Measurements from ENCODE around the gene RICTOR.

The RICTOR gene

DNA sequence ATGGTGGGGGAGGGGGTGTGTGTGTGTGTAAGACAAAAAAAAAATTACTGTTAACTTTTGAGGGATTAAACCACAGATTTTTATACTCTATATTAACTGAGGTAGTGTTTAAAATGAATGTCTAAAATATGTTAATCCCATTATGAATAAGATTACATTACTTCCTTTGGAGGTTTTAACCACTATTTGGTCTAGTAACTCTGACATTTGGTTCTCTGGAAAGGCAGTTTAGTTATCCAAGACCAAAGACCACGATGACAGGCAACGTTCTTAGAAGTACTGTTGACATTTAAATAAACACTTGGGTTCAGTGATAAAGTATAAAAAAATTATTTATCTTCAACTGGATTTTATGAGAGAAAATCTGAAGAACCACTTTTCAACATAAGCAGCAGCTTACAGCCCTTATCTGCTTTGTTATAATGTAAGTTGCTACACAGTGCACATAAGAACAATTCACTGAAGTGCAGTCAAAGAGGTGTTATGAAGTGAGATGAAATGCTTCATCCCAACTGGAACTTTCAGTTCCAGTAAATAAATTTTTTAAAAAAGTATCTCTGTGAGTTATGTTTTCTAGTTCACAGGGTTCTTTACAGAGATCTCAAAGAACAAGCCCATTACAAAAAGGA is 133.9 kb downstream of the RICTOR start:
- in situ Hi-C loops (cut with MboI; ENCODE audit: low sequenced_read_pairs): no loop called here

DNA sequence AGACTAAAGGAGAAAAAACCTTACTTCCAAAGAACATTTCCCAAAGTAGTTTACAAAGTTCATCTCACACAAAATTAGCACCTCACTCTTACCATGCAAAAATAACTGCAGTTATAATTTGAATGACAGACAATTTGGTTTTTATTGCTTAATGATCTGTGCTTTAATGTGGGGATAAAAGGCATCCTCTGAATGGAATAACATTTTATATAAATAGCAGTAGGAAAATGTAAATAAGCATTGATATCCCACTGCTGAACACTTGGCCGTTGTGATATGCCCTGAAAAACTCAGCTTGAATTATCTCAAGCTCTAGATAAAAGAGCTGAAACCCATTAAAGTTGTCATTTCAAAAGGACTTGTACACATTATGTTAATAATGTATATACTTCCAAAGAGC is 135.2 kb downstream of the RICTOR start:
- in situ Hi-C loops (cut with MboI; ENCODE audit: low sequenced_read_pairs): no loop called here

DNA sequence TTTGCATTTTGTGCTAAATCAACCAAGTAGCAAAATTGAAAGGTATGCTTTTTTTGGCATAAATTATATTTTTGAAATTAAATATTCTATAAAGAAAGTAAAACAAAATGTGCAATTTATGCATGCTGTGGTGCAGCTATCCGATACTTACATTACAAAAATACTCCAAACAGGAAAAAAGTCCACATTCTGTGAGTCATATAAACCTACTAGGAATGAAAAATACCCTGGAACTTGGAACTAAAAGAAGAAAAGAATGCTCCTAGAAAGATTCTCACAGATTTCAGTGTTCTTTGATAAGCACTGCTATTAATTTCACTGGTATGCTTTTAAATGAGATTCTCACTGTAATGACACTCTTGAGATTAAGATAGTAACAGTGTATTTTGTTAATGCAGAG is 135.8 kb downstream of the RICTOR start:
- in situ Hi-C loops (cut with MboI; ENCODE audit: low sequenced_read_pairs): no loop called here

DNA sequence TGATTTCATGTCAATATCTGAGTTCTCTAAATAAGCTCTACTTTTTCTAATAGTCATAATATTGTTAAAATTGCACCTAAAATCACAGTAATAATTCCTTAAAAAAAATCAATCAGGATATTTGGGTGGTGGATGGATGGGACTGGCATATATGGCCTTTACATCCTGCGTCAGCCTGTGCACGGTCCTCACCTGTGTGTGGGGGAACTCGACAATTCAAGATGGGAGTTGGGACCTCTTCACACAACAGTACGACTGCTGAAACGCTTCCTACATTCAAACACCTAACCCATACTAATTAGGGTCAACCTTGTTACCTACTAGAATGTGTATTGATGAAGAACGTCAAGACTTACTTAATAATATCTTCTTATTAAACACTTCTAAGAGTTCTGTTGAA is 137.9 kb downstream of the RICTOR start:
- in situ Hi-C loops (cut with MboI; ENCODE audit: low sequenced_read_pairs): no loop called here

DNA sequence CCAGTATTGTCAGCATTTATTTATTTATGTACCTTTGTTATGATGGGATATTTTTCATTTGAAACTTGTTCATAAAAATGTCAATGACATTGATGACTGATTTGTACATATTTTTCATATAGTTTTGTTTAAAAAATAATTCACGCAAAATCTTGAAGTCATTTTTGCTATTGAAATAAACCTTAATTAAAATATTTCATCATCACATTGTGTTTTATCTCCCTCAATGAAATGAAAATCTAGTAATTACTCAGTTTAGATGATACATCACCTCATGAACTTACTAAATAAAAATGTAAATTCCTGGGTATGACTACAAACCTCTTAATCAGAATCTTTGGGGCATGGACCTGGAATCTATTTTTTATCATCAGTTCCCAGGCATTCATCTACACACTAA is 138.8 kb downstream of the RICTOR start:
- in situ Hi-C loops (cut with MboI; ENCODE audit: low sequenced_read_pairs): no loop called here

DNA sequence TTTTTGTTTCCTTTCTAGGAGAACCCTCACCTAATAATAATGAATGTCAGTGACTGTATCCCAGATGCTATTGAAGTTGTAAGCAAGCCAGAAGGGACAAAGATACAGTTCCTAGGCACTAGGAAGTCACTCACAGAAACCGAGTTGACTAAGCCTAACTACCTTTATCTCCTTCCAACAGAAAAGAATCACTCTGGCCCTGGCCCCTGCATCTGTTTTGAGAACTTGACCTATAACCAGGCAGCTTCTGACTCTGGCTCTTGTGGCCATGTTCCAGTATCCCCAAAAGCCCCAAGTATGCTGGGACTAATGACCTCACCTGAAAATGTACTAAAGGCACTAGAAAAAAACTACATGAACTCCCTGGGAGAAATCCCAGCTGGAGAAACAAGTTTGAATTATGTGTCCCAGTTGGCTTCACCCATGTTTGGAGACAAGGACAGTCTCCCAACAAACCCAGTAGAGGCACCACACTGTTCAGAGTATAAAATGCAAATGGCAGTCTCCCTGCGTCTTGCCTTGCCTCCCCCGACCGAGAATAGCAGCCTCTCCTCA is 141.3 kb downstream of the RICTOR start:
- in situ Hi-C loops (cut with MboI; ENCODE audit: low sequenced_read_pairs): no loop called here

DNA sequence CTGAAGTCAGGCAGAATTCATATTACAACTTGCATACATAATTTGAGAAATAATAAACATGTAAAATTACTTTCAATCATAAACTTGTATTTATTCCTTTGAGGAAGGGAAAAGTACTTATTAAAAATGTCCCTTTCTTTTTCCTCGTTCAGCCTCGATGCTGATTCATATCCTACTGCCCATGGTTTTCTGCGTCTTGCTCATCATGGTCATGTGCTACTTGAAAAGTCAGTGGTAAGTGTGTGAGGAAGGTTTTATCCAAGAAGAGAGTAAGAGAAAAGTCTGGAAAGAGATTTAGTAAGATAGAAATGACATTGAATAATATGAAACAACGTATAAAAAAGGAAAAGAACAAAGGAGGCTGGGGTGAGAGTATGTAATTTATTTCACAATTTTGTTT is 142.5 kb downstream of the RICTOR start:
- in situ Hi-C loops (cut with MboI; ENCODE audit: low sequenced_read_pairs): no loop called here

DNA sequence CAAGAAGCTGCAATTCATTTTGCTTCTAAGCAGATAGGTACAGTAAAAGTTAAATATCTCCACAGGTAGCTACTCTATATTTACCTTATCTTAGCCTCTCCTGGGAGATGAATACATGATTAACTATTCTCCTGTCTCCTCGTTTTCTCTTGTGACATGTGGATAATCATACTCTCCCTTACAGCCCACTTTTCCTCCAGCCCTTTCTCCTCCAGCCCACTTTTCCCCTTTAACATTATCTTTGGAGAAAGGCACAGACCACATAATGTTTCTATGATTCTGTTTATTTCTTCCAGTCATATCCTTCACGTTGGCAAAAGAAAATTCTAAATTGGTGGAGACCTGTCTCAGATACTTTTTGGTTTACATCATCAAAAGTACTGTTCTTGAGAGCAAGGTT is 144.4 kb downstream of the RICTOR start:
- in situ Hi-C loops (cut with MboI; ENCODE audit: low sequenced_read_pairs): no loop called here

DNA sequence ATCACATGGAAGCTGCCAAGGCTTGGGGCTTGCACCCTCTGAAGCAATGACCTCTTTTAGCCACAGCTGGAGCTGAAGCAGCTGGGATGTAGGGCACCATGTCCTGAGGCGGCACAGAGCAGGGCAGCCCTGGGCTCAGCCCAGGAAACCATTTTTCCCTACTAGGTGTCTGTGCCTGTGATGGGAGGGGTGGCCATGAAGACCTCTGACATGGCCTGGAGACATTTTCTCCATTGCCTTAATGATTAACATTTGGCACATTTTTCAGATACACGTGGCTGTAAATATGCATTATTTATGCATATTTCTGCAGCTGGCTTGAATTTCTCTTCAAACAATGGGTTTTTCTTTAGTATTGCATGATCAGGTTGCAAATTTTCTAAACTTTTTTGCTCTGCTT is 146.7 kb downstream of the RICTOR start:
- in situ Hi-C loops (cut with MboI; ENCODE audit: low sequenced_read_pairs): no loop called here

DNA sequence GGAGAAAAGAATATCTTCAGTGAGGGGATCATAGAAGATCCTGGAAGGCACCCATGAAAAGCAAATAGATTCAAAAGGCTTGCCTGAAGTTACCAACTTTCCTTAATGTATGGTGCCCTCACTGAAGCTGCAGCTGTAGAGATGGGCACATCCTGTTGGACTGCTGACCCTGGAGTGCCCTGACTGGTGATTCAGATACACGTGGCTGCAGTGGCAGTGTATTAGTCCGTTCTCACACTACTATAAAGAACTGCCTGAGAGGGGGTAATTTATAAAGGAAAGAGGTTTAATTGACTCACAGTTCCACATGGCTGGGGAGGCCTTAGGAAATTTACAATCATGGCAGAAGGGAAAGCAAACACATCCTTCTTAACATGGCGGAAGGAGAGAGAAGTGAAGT is 148.1 kb downstream of the RICTOR start:
- in situ Hi-C loops (cut with MboI; ENCODE audit: low sequenced_read_pairs): no loop called here

DNA sequence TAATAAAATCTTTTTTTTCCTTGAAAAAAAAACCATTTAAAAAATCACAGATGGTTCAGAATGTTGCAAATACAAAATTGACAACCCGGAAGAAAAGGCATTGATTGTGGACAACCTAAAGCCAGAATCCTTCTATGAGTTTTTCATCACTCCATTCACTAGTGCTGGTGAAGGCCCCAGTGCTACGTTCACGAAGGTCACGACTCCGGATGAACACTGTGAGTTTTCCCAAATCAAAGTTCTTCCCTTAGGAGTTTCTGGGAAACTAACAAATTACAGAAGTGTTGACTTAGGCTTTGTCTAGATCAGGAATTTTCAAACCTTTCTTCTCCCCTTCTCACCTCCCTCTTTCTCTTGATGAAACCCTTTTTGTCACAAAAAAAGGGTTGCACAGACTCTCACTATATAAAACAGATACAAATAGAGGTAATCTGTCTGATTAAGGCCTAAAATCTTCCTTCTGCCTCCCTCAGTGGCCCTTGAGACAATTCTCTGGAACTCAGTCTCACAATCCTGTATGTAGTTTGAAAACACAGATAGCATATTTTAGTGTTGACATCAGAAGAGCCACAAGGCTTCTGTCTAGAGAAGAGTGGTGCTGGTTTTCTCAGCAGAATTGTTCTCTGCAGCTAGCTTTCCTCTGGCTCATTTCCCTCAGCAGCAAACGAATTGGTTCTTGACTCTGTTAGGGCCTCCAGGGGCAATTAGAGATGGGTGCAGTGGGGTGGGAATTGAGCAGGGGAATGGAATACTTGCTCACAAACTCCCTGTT is 148.9 kb downstream of the RICTOR start:
- in situ Hi-C loops (cut with MboI; ENCODE audit: low sequenced_read_pairs): no loop called here

DNA sequence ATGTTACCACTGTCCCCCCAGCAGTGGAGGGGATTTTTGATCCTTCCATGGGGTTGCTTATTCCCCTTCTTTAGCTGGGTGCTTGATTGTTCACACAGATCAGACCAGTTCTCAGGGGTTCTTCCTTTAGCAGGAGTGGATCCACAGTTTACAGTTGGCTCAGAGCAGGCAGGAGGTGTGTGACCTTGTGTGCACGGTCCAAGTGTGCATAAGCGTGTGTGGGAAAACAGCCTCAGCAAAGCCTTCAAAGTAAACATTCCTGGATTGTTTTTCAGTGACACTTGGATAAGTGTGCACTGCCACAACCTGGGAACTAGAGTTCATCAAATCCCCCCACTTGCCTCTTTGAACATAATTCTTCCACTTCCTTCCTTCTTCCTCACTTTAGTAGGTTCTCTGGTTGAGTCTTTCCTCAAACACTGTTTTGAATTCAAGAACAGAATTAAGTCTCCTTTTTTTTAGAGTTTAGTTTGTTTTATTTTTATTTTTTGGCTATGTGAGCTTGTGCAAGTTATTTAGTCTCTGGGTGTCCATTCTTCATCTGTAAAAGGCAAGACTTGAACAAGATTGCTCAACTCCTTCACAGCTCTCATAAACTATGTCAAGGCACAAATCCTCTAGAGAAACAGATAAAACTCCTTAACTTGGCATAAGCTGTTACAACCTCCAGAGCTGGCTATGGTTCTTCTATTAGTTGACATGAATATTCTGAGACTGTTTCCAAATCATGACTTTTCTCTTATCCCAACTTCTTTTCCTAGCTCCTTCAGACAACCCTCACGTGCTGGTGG is 150.3 kb downstream of the RICTOR start:
- in situ Hi-C loops (cut with MboI; ENCODE audit: low sequenced_read_pairs): no loop called here

DNA sequence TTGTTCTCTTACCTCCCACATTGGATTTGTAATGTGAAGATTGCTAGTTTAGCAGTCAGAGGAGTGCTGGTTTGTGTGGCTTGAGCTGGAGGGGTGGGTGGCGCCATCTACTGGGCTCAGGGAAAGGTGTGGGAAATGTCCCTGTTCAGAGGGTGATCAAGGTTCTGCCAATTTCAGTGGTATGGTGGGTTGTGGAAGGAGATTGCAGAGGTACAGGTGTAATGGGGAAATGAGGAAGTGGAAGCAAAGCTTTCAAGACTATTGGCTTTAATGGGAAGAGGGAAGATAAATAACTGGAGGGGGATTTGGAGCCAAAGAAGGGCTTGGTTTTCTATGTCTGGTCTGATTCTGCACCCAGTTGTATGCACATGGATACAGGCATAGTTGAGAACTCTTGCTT is 152.0 kb downstream of the RICTOR start:
- in situ Hi-C loops (cut with MboI; ENCODE audit: low sequenced_read_pairs): no loop called here

DNA sequence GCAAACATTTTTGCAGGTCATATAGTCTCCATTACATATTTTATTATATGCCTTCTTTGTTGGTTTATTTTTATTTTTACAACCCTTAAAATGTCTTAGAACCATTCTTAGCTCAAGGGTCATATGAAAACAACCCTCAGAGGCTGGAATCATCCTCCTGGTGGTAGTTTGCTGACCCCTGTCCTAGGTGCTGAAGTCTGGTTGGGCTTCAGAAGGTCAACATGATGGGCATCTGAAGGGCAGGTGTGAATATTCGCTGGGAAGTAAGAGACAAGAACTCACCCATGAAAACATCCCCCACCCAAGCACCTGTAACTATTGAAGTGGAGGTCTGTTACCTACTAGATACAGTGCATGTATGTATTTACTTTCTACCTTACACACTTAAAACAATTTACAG is 153.0 kb downstream of the RICTOR start:
- in situ Hi-C loops (cut with MboI; ENCODE audit: low sequenced_read_pairs): no loop called here

DNA sequence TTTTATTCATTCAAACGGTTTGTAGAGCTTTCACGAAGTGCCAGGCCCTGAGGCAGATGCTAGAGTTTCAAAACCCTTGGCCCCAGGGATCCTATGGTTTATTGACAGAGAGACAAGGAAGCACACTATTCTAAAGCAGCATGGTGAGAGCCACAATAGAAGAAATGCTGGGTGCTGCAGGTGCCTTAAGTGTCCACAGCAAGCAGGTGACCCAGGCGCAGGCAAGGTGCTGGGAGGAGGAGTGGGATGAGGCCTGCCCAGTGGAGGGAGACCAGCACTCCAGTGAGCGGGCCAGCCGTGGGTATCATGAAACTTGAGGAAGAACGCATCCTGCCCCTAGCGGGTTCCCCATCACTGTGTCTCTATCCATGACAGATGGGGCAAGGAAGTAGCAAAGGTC is 157.4 kb downstream of the RICTOR start:
- in situ Hi-C loops (cut with MboI; ENCODE audit: low sequenced_read_pairs): no loop called here

DNA sequence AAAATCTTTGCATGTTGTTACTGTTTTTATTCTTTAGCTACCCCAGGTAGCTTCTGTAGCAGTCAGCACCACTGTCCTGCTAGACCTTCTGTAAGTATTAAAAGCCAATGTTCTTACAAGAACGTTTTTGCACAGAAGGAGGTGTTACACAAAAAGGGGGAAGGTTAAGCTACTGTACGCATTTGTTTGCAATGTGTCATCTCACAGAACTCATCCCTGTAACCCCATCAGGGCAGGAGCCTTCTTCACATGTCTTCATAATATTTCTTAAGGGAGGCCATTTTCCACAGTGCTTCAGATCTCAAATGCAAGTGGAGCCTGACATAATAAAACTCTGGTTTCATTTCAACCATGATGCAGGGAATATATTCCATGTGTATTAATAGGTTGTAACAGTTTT is 160.5 kb downstream of the RICTOR start:
- in situ Hi-C loops (cut with MboI; ENCODE audit: low sequenced_read_pairs): no loop called here

DNA sequence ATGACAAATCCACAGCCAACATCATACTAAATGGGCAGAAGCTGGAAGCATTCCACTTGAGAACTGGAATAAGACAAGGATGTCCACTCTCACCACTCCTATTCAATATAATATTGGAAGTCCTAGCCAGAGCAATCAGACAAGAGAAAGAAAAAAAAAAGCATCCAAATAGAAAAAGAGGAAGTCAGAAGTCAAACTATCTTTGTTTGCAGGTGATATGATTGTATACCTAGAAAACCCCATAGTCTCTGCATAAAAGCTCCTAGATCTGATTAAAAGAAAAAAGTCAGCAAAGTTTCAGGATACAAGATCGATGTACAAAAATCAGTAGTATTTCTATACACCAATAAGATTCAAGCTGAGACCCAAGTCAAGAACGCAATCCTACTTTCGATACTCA is 162.3 kb downstream of the RICTOR start:
- in situ Hi-C loops (cut with MboI; ENCODE audit: low sequenced_read_pairs): no loop called here

DNA sequence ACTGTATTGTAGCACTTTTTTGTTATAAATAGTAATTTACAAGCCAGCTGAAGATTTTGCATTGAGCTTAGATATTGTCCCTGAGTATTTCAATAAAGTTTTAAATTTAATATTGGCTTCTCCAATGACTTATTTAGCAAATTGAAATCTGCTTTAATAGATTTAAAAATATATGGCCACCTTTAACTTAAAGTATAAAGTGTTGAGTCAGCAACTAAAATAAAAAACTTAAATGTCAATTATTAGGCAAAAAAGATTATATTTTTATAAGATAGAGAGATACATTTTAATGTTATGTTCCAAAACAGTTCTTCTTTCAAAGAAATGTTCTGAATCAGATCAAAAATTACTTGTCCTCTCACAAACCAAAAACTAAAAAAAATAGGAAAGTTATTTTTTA is 167.7 kb downstream of the RICTOR start:
- in situ Hi-C loops (cut with MboI; ENCODE audit: low sequenced_read_pairs): no loop called here

DNA sequence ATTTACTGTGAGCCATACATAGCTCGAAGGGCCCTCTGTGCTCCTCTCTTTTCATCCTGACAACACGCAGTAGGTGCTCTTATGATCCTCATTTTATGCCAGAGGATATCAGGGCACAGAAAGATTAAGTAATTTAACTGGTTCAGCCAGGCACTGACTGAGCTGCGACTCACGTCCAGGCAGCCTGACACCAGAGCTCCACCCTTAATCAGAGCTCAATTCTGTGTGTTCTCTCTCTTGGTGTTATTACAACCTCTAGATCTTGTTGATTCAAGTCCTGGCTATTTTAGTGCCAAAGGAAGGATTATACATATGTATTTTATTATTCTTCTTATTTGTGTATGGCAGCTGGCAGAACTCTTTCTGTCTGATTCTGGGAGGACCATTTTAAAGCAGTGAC is 168.7 kb downstream of the RICTOR start:
- in situ Hi-C loops (cut with MboI; ENCODE audit: low sequenced_read_pairs): no loop called here

DNA sequence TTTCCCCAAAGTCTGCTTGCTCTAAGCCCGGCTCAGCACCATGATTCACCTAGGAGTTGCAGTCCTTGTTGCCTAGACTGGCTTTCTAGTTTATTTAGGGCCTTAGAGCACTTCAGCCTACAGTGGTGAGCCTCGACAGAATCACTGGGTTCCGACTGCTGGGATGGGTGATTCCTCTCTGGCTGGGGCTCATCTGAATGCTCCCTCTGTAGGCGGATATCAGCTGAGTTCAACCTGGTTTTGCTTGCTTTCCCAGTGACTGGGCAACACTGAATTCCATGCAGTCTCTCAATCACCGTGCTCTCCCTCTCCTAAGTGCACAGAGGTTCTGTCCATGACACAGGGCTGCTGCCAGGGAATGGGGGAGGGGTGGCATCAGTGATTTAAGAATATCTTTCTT is 174.3 kb downstream of the RICTOR start:
- in situ Hi-C loops (cut with MboI; ENCODE audit: low sequenced_read_pairs): no loop called here

DNA sequence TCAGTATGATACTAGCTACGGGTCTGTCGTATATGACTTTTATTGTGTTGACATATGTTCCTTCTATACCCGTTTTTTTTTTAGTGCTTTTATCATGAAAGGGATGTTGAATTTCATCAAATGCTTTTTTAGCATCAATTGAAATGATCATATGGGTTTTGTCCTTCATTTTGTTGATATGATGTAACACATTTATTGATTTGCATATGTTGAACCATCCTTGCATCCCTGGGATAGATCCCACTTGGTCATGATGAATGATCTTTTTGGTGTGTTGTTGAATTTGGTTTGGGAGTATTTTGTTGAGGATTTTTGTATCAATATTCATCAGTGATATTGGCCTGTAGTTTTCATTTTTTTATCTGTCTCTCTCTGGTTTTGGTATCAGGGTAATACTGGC is 177.4 kb downstream of the RICTOR start:
- in situ Hi-C loops (cut with MboI; ENCODE audit: low sequenced_read_pairs): no loop called here

DNA sequence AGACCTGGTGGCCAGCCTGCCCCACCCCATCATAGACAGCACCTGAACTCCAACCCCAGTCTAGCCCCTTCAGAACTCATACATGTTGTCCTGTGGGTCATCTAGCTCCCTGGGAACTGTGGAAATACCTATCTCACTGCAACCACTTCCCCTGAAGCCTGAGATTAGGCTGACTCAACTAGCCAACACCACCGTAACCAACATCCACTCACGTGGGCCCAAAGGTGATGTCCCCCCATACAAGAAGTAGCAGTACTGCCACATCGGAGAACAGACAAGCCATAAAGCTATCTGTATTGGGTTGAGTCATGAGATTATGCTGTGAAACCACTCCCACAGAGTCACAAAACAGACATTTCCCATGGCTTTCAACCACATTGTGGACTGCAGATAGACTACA is 181.8 kb downstream of the RICTOR start:
- in situ Hi-C loops (cut with MboI; ENCODE audit: low sequenced_read_pairs): no loop called here

All from HL-60/S4 (cell line).